Measurements from ENCODE around the gene EXOSC2.

Gene EXOSC2

GRCh38 chr9:130699047-130699446 lies 5.5 kb downstream of the EXOSC2 start:
- no peak for DNase-seq

GRCh38 chr9:130701059-130702022 lies 7.8 kb downstream of the EXOSC2 start:
- peak; percentile 56 for DNase-seq

- DNase-seq: no peak
Observed at GRCh38 chr9:130703501-130703900, 9.9 kb downstream of the EXOSC2 start.

GRCh38 chr9:130707225-130707976 lies 13.8 kb downstream of the EXOSC2 start:
- peak; percentile 64 for DNase-seq

GRCh38 chr9:130710822-130711352 lies 17.3 kb downstream of the EXOSC2 start:
- DNase-seq: no peak

- DNase-seq: no peak
Observed at GRCh38 chr9:130711469-130711868, 17.9 kb downstream of the EXOSC2 start.

GRCh38 chr9:130712564-130713285 lies 19.1 kb downstream of the EXOSC2 start:
- DNase-seq: peak; percentile 94

- DNase-seq: no peak
Observed at GRCh38 chr9:130713286-130713960, 19.8 kb downstream of the EXOSC2 start.

- DNase-seq: no peak
Observed at GRCh38 chr9:130714586-130715110, 21.1 kb downstream of the EXOSC2 start.

- DNase-seq: no peak
Observed at GRCh38 chr9:130715270-130715669, 21.7 kb downstream of the EXOSC2 start.

- DNase-seq: no peak
Observed at GRCh38 chr9:130718562-130718961, 25.0 kb downstream of the EXOSC2 start.

- DNase-seq: no peak
Observed at GRCh38 chr9:130720762-130721161, 27.2 kb downstream of the EXOSC2 start.

GRCh38 chr9:130728721-130729120 lies 35.1 kb downstream of the EXOSC2 start:
- DNase-seq: no peak

- DNase-seq: no peak
Observed at GRCh38 chr9:130729145-130729544, 35.6 kb downstream of the EXOSC2 start.

GRCh38 chr9:130731355-130731754 lies 37.8 kb downstream of the EXOSC2 start:
- no peak for DNase-seq

GRCh38 chr9:130732136-130732535 lies 38.6 kb downstream of the EXOSC2 start:
- DNase-seq: no peak

GRCh38 chr9:130732793-130733221 lies 39.2 kb downstream of the EXOSC2 start:
- no peak for DNase-seq

GRCh38 chr9:130735566-130735965 lies 42.0 kb downstream of the EXOSC2 start:
- no peak for DNase-seq

- no peak for DNase-seq
Observed at GRCh38 chr9:130736834-130737233, 43.3 kb downstream of the EXOSC2 start.

- no peak for DNase-seq
Observed at GRCh38 chr9:130738281-130738680, 44.7 kb downstream of the EXOSC2 start.

- no peak for DNase-seq
Observed at GRCh38 chr9:130739081-130739480, 45.5 kb downstream of the EXOSC2 start.

Data from central memory CD4-positive, alpha-beta T cell (primary cell).